Fibroblast of pulmonary artery (primary cell): ENCODE measurements around the gene EYS.

Experiments
- DNase-seq: peaks from one replicate; pipeline ENCODE4 v3.0.0-alpha.2; 2010; ENCODE audit warnings: low read depth
- H3K4me3 ChIP-seq: replicated peaks from 2 replicates; pipeline ENCODE4 v1.5.1; 2011; ENCODE audit warnings: low read depth, mild to moderate bottlenecking, control low read depth, low read length, moderate library complexity
- TF ChIP-seq, protein P1 (sequence below): IDR thresholded peaks from 2 replicates; pipeline ENCODE4 v1.5.1; 2011; ENCODE audit warnings: mild to moderate bottlenecking, control low read depth, low read length, inconsistent platforms; ENCODE audit errors: missing control alignments

Gene EYS

DNA sequence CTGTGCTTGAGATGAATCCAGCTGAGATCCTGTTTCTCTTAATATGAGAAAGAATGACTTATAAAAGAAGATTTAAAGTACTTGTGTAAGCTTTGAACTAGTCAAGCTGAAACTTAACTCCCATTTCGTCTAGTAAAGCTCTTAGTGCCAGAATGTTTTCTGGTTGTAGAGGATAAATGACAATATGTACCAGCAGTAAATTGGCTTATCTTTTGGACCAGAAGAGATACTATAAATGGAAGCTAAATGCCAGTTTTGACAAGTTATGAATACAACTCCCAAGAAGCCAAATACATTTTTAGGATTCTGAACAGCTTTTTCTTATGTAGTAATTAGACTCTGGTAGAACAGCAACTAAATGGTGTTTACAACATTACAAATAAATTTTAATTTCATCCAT, 608.7 kb downstream of the EYS start:
- TF ChIP-seq, protein P1, sequence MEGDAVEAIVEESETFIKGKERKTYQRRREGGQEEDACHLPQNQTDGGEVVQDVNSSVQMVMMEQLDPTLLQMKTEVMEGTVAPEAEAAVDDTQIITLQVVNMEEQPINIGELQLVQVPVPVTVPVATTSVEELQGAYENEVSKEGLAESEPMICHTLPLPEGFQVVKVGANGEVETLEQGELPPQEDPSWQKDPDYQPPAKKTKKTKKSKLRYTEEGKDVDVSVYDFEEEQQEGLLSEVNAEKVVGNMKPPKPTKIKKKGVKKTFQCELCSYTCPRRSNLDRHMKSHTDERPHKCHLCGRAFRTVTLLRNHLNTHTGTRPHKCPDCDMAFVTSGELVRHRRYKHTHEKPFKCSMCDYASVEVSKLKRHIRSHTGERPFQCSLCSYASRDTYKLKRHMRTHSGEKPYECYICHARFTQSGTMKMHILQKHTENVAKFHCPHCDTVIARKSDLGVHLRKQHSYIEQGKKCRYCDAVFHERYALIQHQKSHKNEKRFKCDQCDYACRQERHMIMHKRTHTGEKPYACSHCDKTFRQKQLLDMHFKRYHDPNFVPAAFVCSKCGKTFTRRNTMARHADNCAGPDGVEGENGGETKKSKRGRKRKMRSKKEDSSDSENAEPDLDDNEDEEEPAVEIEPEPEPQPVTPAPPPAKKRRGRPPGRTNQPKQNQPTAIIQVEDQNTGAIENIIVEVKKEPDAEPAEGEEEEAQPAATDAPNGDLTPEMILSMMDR: no peak
- no peak overlapping the region for H3K4me3 ChIP-seq
- DNase-seq: no peak

DNA sequence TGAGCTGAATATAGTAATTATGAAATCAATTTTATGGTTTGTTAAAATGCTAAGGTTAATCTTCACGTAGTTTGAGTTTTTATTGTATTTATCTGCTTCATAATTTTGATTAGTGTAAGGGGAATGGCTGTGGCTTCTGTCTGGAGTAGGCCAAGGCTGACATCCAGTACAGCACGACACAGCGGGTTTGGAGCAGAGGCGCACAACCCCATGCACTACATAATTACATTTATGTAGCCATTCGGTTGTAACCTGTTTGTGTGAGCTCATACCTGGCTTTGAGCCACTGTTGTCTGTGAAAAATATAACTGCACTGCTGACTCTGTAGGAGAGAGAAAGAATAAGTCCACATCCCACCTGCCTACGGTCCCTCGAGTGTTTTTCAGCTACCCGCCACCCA, 615.5 kb downstream of the EYS start:
- no peak for DNase-seq
- H3K4me3 ChIP-seq: no peak overlapping the region
- TF ChIP-seq, protein P1: no peak

DNA sequence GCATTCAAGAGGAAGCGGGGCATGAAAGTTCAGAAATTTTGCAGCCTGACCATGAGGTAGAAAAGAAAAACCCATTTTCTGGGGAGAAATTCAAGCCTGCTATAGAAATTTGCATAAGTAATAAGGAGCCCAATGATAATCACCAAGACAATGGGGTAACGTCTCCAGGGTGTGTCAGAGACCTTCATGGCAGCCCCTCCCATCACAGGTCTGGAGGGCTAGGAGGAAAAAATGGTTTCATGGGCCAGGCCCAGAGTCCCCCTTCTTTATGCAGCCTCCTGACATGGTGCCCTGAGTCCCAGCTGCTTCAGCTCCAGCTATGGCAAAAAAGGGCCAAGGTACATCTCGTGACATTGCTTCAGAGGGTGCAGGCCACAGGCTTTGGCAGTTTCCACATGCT, 618.5 kb downstream of the EYS start:
- TF ChIP-seq, protein P1: no peak
- DNase-seq: no peak

DNA sequence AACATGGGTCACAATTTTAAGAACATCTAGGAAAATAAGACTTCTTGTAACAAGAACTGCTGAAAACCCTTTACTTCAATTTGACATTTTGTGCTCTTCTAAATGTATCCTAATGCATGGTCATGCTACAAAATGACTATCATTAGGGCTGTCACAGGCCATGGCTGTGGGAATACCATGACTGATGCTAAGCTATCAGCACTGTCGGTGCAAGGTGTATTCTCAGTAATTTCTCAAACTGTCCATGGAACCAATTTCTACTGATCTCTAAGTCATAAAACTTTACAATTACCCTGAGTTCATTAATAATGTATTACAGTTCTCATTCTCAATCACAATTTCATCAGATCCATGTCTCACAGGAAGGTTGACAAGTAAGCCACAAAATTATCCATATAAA, 625.3 kb downstream of the EYS start:
- TF ChIP-seq, protein P1: no peak
- DNase-seq: no peak
- H3K4me3 ChIP-seq: no peak overlapping the region

More for the DNA sequence above, 618.5 kb downstream of the EYS start:
- H3K4me3 ChIP-seq: no peak overlapping the region

DNA sequence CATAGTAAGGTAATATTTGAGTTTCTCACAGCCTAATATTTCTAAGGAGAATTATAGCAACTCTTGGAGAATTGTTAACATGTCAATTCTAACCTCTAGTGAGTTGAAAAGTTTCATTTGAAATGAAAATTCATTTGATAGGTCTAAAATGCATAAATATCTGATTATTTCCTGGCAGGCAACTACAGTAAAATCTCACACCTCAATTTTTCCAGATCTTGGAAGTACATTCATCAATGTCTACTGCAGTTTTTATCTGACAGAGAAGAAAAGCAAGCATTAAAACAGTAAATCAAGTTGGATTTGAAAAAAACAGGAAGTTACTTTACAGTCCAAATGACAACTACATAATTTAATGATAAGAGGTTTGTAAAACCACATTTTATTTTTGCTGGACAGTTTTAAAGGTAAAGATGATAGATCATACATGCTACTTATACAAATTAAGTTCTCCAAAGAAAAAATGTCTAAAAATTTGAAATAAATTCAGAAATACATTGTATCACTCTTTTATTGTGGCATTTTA, 631.3 kb downstream of the EYS start:
- no peak overlapping the region for H3K4me3 ChIP-seq
- no peak for DNase-seq
- TF ChIP-seq, protein P1: no peak

DNA sequence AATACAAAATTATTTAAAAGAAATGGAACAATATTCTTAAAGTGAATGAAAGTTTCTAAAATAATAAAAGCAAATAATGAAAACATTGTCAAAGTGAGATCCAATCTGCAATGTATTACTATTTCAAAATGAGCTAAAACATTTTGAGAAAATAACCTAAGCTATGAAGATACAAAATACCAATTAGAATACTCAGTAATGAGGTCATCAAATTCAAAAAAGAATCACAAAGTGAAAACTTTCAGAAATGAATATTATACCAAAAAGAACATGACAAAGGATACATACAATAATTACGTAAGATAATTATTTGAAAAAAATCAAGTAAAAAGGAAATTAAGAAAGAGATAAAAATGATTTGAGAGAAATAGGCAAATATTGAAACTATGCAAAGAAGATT, 634.5 kb downstream of the EYS start:
- TF ChIP-seq, protein P1: no peak
- DNase-seq: no peak
- no peak overlapping the region for H3K4me3 ChIP-seq

DNA sequence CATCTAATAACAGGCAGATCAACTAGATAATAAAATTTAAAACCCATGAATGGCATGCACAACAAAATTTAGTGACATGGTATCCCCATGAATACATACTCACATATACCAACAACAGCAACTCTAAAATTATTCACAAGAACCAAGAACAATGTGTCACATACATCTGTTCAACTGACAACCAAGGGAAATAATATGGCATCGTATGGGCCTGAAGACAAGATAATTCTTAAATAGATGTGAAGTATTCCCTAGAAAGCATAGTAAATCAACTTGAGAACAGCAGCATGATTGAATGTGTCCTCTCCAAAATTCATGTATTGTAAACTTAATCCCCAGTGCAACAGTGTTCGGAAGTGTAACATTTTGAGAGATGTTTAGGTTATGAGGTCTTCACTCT, 635.5 kb downstream of the EYS start:
- TF ChIP-seq, protein P1: no peak
- no peak overlapping the region for H3K4me3 ChIP-seq
- no peak for DNase-seq
